Urothelium cell line (cell line): ENCODE data around the gene PODXL.

Experiments used
- DNase-seq: peaks from one replicate; pipeline ENCODE4 v3.0.0; 2011; ENCODE audit warnings: low spot score, mixed read lengths
- FAIRE-seq: peaks from 2 replicates; lab custom pipeline; 2011; peaks lifted over from hg19 to GRCh38; lab: Jason Lieb, UNC

PODXL gene

GRCh38 chr7:131568510-131568909, 12.1 kb upstream of the PODXL start:
- DNase-seq (no peak), FAIRE-seq (no peak)

DNA sequence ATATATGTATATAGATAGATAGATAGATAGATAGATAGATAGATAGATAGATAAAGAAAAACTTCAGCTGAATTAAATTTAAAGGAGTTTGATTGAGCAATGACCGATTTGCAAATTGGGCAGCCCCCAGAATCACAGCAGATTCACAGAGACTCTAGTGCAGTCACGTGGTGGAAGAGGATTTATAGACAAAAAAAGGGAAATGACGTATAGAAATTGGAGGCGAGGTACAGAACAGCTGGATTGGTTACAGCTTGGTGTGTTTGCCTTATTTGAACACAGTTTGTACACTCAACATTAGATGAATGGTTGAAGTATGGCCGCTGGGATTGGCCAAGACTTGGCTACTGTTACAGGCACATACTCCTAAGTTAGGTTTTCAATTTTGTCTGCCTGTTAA, 8.2 kb upstream of the PODXL start:
- FAIRE-seq: no peak
- no peak for DNase-seq

DNA sequence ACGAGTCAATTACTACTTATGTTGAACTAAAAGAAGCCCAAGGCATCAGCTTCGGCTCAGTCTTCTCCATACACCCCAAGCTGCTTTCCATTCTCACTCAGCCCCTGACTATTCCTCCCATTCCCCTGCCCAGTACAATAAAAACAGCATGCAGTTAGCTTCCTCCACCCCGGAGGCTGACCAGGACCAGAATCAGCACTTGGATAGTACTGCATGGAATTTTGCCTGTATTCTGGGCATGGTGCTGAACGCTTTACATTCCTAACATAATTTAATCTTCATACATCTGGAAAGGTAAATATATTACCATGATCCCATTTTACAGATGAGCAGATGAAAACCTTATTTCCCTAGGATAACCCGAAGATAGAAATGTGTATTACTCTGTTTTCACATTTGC, 7.5 kb upstream of the PODXL start:
- no peak for FAIRE-seq

DNA sequence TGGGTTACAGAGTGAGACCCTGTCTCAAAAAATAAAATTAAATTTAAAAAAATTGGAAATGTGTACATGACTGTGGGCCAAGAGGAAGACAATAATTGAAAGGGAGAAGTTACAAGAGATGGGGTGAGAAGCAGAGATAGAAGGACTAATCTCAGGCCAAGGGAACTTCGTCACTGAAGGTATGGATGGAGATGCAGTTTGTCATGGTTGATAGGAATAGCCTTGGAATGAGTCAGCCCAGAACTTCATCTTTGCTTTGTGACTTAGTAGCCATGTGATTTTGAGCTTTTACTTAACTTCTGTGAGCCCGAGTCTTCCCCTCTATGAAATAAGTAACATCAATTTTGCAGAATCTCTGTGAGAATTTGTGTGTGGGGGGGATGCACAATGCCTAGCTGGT, 6.5 kb upstream of the PODXL start:
- FAIRE-seq: no peak
- no peak for DNase-seq

More for the DNA sequence above, 7.5 kb upstream of the PODXL start:
- DNase-seq: no peak

DNA sequence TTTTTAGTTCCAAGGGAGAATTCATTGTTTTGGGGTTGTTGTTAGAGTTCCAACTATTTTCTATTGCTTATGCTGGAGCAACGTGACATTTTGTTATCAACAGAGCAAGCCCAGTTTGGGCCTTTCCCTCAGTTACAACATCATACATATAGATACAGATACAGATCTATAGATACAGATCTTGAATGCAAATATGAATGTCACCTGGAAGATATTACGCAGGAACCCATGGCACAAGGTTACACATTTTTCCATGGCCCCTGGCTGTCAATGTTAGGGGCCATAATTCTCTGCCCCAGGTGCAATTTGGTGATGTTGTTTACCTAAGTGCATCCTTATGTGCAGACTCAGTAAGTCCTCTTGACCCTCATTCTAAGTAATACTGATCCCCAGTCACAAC, 3.6 kb upstream of the PODXL start:
- no peak for DNase-seq
- FAIRE-seq: no peak

GRCh38 chr7:131557652-131558385, 1.4 kb upstream of the PODXL start:
- FAIRE-seq (no peak), DNase-seq (no peak)

DNA sequence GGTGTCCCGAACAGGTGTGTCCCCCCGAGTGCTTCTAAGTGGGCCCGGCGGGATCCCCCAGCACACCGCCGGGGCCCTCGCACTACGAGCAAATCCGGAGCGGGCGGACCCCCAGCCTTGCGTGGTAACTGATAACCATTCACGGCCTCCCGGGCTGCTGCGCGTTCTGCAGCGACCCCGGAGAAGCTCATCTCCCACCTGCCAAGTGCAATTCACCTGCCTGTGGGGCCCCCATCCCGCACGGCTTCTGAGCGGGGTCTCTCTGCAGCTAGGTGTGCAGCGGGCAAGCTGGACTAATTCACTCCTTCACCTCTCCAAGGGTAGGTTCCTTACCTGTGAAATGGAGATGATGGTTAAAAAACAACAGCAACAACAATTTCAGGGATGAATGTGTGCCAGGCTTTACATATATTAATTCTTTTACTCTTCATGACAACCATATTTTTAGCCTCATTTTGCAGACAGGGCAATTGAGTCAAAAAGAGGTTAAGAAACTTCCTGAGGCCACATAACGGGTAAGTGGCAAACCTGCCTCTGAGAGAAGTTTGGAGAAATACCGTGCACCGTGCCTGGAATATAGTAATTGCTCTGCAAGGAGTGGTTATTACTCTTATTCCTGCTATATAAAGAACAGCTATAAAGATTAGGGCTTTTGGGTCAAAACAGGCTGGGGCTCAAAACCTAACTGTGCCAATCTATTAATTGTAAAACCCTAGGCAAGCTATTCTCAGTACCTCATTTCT, 652 bp upstream of the PODXL start:
- FAIRE-seq: no peak
- no peak for DNase-seq

DNA sequence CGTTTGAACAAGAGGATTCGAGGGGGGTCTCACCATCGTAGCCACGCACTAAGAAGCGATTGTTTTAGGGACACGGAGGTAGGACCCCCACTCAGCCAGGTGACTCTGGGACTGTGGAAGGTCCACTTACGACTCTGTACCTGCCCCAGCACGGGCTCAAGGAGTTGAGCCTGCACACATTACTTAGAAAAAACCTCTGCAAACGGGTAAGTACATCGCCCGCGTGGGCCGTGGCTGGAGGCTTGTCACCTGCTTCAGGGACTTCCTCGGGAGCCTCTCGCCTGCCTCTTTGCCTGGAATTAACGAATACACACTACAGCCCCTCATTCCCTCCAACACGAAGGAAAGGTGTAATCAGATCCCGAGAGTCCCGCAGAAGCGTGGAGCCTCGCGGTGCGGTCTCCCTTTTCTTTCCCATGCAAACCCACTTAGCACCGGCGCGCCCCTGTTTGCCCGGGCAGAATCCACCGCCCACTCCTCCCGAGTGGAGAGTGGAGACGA, 826 bp downstream of the PODXL start:
- DNase-seq (no peak), FAIRE-seq (no peak)

DNA sequence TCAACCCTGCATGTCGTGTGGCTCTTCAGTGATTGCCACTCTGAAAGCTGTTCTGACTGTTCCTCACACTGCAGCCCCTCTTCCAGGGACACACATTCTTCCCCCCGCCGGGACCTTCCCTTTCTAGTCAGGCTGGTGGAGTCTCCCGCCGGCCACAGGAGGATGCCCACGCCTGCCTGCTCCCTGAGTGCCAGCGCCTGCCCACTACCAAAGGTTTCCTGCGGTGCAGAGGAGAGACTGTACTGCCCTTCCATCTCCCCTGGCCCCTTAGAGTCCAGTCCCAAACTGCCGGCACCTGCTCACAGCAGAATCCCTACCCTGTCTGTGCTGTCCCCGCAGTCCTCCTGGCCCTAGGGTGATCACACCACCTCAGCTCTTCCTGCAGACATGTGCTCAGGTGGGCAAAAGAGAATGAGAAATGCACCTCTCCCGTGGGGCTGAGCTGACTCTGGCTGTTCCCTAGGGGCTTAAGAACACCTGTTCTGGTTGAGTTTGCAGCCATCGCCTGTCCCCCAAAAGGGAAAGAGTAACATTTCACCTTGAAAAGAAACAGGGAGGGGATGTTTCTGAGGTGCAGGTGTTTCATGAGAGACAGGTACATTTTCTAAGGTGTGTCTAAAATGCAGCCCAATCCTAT, 1.4 kb downstream of the PODXL start:
- no peak for FAIRE-seq
- DNase-seq: no peak

- no peak for DNase-seq
- FAIRE-seq: no peak
These were observed 2.5 kb downstream of the PODXL start for GRCh38 chr7:131553931-131554330.

GRCh38 chr7:131552053-131552452, 4.4 kb downstream of the PODXL start:
- FAIRE-seq (no peak), DNase-seq (no peak)

DNA sequence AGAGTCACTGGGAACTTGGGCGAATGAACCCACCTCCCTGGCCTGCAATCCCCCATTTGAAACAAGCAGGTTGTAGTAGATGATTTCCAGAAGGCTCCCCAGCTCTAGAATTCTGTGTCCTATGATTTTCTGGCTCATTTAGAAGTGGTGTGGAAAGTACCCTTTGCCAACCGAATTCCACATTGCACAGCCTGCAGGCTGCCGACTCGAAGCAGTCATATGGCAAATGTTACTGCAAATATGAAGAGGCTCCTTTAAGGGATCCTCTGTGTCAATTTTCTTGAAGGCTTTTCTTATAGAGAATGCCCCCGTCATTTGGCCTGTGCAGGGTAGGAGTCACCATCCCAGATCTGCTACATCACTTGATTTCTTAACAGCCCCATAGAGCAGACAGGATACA, 5.6 kb downstream of the PODXL start:
- DNase-seq (no peak), FAIRE-seq (no peak)

GRCh38 chr7:131548371-131548770, 8.1 kb downstream of the PODXL start:
- DNase-seq: no peak
- FAIRE-seq: no peak

- FAIRE-seq: no peak
- DNase-seq: no peak
These were observed 8.8 kb downstream of the PODXL start for GRCh38 chr7:131547589-131547988.

GRCh38 chr7:131546583-131547141, 9.8 kb downstream of the PODXL start:
- DNase-seq: no peak
- FAIRE-seq: no peak

- DNase-seq (no peak), FAIRE-seq (no peak)
These were observed 10.3 kb downstream of the PODXL start for GRCh38 chr7:131546126-131546525.

DNA sequence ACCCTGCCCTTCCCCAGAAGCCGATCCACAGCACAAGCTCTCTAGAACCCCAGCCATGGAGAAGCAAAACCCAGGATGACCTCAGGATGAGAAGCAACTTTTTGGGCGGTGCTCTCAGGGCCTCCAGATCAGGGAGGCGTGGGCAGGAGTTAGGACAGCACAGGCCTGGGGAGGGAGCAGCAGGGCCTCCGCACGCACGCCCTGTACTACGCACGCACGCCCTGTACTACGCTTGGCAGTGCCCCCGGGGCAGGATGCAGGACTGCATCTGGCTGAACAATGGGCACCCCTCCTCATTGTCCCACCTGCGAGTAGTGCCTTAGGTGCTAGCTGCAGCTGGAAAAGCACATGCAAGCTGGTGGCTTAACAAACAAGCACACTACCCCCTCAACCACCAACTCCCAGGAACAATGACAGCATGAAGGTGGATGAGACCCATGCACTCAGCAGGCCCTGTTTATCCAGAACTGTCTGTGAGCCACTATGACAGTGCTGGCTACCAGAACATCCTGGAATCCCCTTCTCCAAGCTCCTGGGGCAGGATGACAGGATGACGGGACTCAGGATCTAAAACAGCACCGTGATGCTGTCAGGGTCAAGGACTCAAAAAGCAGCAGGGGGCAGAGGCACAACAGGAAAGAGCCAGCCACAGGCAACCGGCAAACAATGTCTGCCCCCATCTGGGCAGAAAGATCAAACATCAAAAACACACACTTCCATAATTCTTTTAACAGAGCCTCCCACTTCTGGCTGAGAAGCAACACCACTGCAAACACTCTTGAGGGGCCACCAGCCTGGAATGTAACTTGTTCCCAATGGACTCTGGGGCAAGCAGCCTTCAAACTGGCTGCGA, 11.8 kb downstream of the PODXL start:
- FAIRE-seq: no peak
- DNase-seq: no peak

- DNase-seq (no peak), FAIRE-seq (no peak)
These were observed 12.4 kb downstream of the PODXL start for GRCh38 chr7:131544021-131544420.

- FAIRE-seq: no peak
- DNase-seq: no peak
These were observed 13.1 kb downstream of the PODXL start for GRCh38 chr7:131543298-131543697.

GRCh38 chr7:131540491-131541162, 15.8 kb downstream of the PODXL start:
- no peak for FAIRE-seq

More at GRCh38 chr7:131540491-131541162, 15.8 kb downstream of the PODXL start:
- no peak for DNase-seq
